Hematopoietic multipotent progenitor cell treated with erythropoietin and hydrocortisone succinate and interleukin-3 and kit ligand, for 17 days (in vitro differentiated cells): ENCODE measurements around the gene RPSA.
"Not testable (repeated sequence)": the region's sequence is repeated elsewhere in the genome, so short reads cannot be mapped to it uniquely, and the experiment has no call there.

Experiments
- DNase-seq: peaks from one replicate; pipeline ENCODE4 v3.0.0-alpha.2; 2015; ENCODE audit warnings: low spot score

The RPSA gene

DNA sequence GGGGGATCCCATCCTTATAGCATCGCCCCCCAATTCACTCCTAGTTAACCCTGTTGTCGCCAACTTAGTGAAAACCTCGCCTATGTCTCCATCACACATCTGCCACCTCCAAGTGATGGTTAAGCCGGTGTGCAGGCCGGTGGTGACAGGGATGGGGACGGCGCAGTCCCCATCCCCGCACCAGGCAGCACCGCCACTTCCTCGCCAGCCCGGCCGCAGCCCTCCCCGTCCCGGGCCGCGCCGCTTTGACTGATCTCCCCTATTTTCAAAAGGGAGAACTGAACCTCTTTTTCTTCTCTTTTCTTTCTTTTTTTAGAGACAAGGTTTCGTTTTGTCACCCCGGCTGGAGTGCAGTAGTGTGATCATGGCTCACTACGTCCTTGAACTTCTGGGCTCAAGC is 49.6 kb downstream of the RPSA start:
- no peak for DNase-seq

DNA sequence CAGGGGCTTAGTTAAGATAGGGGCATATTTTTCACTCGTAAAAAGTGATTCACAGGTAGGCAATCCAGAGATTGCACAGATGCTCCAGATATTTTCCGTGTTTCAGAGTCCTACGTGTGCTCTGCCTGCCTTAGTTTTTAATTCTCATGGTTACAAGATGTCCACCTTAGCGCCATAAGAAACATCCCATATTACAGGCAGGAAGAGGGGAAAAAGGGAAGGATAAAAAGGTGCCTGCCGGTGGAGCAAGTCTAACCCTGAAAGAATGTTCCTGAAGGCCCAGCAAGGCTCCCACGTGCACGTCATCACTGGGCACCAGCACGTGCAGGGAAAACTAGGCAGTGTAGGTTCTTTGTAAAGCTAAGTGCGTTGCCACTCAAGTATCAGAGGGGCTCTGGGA is 50.8 kb downstream of the RPSA start:
- no peak for DNase-seq

- not testable (repeated sequence) for DNase-seq
Measured at GRCh38 chr3:39458579-39458978, 52.1 kb downstream of the RPSA start.

- DNase-seq = no peak
Measured at GRCh38 chr3:39460677-39461076, 54.2 kb downstream of the RPSA start.
